Body of pancreas (tissue), 4 donors: ENCODE results near the gene IKBKE.

ENCODE experiments used
- POLR2A ChIP-seq, 3 donors: fragments of 450-650 bp; IDR thresholded peaks; one replicate each; pipeline ENCODE4 v1.6.1; 2016; ENCODE audit warnings: antibody characterized with exemption in 3 of 3, mild to moderate bottlenecking in 2 of 3
- TF ChIP-seq, protein P1 (sequence below), 7 experiments: fragments of 450-650 bp in 4 of 7; fragments of 200-600 bp in 3 of 7; sonication (generic) in 3 of 7; IDR thresholded peaks; one replicate each; pipeline ENCODE4 v1.5.1; 2016 to 2019; ENCODE audit warnings: antibody characterized with exemption in 7 of 7

DNA sequence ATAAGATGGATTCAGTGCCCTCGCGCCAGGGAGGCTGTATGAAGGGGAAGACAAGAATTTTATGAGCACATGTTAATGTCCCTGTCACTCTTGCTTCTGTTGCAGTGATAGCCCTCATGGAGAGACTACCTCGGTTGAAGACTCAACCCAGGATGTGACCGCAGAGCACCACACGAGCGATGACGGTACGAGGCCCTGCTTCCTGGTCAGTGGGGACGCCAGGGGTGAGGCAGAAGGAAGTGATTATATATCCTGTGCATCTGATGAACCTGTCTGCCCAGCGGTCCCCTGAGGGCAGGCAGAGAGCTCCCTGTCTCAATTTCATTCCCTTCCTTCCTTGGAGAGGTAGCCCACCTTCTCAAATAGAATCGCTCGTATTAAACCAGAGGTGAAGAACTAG lies 20.0 kb upstream of the IKBKE start:
- TF ChIP-seq, protein P1, sequence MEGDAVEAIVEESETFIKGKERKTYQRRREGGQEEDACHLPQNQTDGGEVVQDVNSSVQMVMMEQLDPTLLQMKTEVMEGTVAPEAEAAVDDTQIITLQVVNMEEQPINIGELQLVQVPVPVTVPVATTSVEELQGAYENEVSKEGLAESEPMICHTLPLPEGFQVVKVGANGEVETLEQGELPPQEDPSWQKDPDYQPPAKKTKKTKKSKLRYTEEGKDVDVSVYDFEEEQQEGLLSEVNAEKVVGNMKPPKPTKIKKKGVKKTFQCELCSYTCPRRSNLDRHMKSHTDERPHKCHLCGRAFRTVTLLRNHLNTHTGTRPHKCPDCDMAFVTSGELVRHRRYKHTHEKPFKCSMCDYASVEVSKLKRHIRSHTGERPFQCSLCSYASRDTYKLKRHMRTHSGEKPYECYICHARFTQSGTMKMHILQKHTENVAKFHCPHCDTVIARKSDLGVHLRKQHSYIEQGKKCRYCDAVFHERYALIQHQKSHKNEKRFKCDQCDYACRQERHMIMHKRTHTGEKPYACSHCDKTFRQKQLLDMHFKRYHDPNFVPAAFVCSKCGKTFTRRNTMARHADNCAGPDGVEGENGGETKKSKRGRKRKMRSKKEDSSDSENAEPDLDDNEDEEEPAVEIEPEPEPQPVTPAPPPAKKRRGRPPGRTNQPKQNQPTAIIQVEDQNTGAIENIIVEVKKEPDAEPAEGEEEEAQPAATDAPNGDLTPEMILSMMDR (IDR thresholded peaks at IDR 0.05) = no peak
- TF ChIP-seq POLR2A (IDR thresholded peaks at IDR 0.05) = no peak
